ENCODE results near the gene DIPK1C.

DIPK1C gene

DNA sequence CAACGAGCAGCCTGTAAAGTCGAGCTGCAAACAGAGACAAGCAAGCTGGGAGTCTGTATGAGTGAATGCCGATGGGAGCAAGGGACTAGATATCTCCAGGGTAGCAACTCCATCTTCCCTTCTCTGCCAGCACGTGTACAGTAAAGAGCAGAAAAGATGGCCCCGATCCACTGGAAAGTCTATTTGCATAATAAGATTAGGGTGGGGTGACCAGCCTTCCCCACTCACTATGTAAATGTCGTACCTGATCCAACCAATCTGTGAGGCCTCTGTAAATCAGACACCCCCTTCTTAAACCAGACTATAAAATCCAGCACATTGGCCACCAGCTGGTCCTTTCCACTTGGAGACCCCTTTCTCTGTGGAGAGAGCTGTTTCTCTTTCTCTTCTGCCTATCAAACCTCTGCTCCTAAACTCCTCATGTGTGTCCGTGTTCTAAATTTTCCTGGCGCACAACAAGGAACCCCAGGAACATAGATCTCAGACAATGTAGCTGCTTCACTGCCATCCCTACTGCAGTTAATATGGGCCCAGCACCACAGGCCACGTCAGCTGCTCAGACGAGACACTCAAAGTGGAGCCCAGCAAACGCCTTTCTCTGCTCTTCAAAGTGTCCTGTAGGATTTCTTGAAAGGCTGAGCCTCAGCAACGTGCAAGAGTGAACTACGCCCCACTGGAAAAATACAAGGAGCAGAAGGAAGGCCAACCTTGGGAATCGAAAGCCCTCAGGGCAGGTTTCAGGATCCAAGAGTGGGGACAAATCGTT is 26.1 kb downstream of the DIPK1C start:
- FAIRE-seq (no peak), DNase-seq (ENCODE audit: insufficient read length, low spot score) (no peak)
- TF ChIP-seq PAX5 (IDR thresholded peaks at IDR 0.05; ENCODE audit: insufficient read depth, low read length, severe bottlenecking): no peak
- no peak for TF ChIP-seq POU2F2 (IDR thresholded peaks at IDR 0.05; ENCODE audit: low read depth, low read length)
- no peak for TF ChIP-seq TAF1 (IDR thresholded peaks at IDR 0.05; ENCODE audit: low read depth, low read length)
- TF ChIP-seq POLR2AphosphoS5 (IDR thresholded peaks at IDR 0.05; ENCODE audit: low read depth, low read length): no peak
- TF ChIP-seq SPI1 (IDR thresholded peaks at IDR 0.05; ENCODE audit: low read depth, low read length): no peak
- TF ChIP-seq POLR2A (IDR thresholded peaks at IDR 0.05; ENCODE audit: low read depth, low read length): no peak

GRCh38 chr18:74430231-74430630 is 26.9 kb downstream of the DIPK1C start:
- TF ChIP-seq POU2F2 (IDR thresholded peaks at IDR 0.05; ENCODE audit: low read depth, low read length) (no peak), PAX5 (IDR thresholded peaks at IDR 0.05; ENCODE audit: insufficient read depth, low read length, severe bottlenecking) (no peak), TAF1 (IDR thresholded peaks at IDR 0.05; ENCODE audit: low read depth, low read length) (no peak), SPI1 (IDR thresholded peaks at IDR 0.05; ENCODE audit: low read depth, low read length) (no peak), POLR2A (IDR thresholded peaks at IDR 0.05; ENCODE audit: low read depth, low read length) (no peak), POLR2AphosphoS5 (IDR thresholded peaks at IDR 0.05; ENCODE audit: low read depth, low read length) (no peak)
- FAIRE-seq (no peak), DNase-seq (ENCODE audit: insufficient read length, low spot score) (no peak)

GRCh38 chr18:74429096-74429495 is 28.0 kb downstream of the DIPK1C start:
- TF ChIP-seq POLR2AphosphoS5 (IDR thresholded peaks at IDR 0.05; ENCODE audit: low read depth, low read length) (no peak), POLR2A (IDR thresholded peaks at IDR 0.05; ENCODE audit: low read depth, low read length) (no peak), PAX5 (IDR thresholded peaks at IDR 0.05; ENCODE audit: insufficient read depth, low read length, severe bottlenecking) (no peak), SPI1 (IDR thresholded peaks at IDR 0.05; ENCODE audit: low read depth, low read length) (no peak), TAF1 (IDR thresholded peaks at IDR 0.05; ENCODE audit: low read depth, low read length) (no peak)
- DNase-seq (ENCODE audit: insufficient read length, low spot score) (no peak), FAIRE-seq (no peak)

GRCh38 chr18:74427442-74428112 is 29.5 kb downstream of the DIPK1C start:
- TF ChIP-seq TAF1 (IDR thresholded peaks at IDR 0.05; ENCODE audit: low read depth, low read length) (no peak), POLR2A (IDR thresholded peaks at IDR 0.05; ENCODE audit: low read depth, low read length) (no peak), POLR2AphosphoS5 (IDR thresholded peaks at IDR 0.05; ENCODE audit: low read depth, low read length) (no peak), POU2F2 (IDR thresholded peaks at IDR 0.05; ENCODE audit: low read depth, low read length) (no peak), PAX5 (IDR thresholded peaks at IDR 0.05; ENCODE audit: insufficient read depth, low read length, severe bottlenecking) (no peak), SPI1 (IDR thresholded peaks at IDR 0.05; ENCODE audit: low read depth, low read length) (no peak)
- FAIRE-seq: no peak
- no peak for DNase-seq (ENCODE audit: insufficient read length, low spot score)

DNA sequence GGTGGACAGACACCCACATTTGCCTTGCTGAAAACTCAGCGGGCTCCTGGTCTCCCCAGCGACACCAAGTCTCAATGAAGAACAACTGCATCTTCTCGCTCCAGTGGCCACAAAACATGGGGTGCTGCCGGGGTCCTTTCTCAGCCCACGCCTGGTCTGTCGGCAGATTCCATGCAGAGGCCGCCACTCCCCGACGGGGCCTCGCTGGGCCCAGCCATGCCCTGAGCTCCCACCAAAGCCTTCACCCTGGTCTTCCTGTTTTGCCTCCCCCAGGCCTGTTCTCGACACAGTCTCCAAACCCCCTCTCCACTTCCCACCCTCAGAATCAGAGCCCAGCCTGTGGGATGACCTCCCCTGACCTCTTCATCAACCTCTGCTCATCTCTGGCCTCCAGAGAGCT is 31.2 kb downstream of the DIPK1C start:
- FAIRE-seq: no peak
- no peak for TF ChIP-seq SPI1 (IDR thresholded peaks at IDR 0.05; ENCODE audit: low read depth, low read length)
- TF ChIP-seq TAF1 (IDR thresholded peaks at IDR 0.05; ENCODE audit: low read depth, low read length): no peak
- no peak for TF ChIP-seq POLR2A (IDR thresholded peaks at IDR 0.05; ENCODE audit: low read depth, low read length)
- TF ChIP-seq PAX5 (IDR thresholded peaks at IDR 0.05; ENCODE audit: insufficient read depth, low read length, severe bottlenecking): no peak
- TF ChIP-seq POU2F2 (IDR thresholded peaks at IDR 0.05; ENCODE audit: low read depth, low read length): no peak
- TF ChIP-seq POLR2AphosphoS5 (IDR thresholded peaks at IDR 0.05; ENCODE audit: low read depth, low read length): no peak

DNA sequence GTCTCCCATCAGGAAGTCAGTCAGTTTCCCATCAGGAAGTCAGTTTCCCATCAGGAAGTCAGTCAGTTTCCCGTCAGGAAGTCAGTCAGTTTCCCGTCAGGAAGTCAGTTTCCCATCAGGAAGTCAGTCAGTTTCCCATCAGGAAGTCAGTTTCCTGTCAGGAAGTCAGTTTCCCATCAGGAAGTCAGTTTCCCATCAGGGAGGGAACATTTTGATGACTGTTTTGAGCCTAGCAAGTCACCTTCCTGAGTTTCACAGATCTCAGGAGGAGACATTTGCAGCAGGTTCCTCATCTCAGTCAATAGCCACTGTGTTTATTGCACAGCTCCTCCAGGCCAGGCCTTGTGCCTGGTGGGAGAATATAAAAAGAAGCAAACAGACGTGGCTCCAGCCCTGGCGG is 31.9 kb downstream of the DIPK1C start:
- TF ChIP-seq PAX5 (IDR thresholded peaks at IDR 0.05; ENCODE audit: insufficient read depth, low read length, severe bottlenecking) (no peak), POU2F2 (IDR thresholded peaks at IDR 0.05; ENCODE audit: low read depth, low read length) (no peak), TAF1 (IDR thresholded peaks at IDR 0.05; ENCODE audit: low read depth, low read length) (no peak), POLR2AphosphoS5 (IDR thresholded peaks at IDR 0.05; ENCODE audit: low read depth, low read length) (no peak), SPI1 (IDR thresholded peaks at IDR 0.05; ENCODE audit: low read depth, low read length) (no peak), POLR2A (IDR thresholded peaks at IDR 0.05; ENCODE audit: low read depth, low read length) (no peak)
- FAIRE-seq (no peak), DNase-seq (ENCODE audit: insufficient read length, low spot score) (no peak)

More for the DNA sequence above, 31.2 kb downstream of the DIPK1C start:
- DNase-seq (ENCODE audit: insufficient read length, low spot score): no peak

DNA sequence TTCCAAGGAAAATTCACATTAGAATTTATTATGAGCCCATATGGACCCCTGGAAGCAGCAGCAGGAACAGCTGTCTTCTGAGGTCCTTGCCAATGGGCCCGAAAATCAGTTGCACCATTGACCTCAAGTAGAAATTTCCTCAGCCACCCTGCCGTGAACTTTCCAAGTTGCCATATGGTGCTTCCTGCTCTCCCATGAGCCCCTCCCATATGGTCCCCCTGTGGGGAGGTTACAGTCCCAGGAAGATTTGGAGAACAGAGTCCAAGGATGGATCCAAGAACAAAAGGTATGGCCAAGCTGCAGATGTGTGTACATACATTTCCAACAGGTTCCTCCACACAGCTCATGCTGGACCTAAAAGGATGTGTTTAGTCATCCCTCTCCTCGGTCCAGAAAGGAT is 34.6 kb downstream of the DIPK1C start:
- no peak for FAIRE-seq

GRCh38 chr18:74420926-74421325 is 36.2 kb downstream of the DIPK1C start:
- TF ChIP-seq PAX5 (IDR thresholded peaks at IDR 0.05; ENCODE audit: insufficient read depth, low read length, severe bottlenecking): no peak
- no peak for TF ChIP-seq SPI1 (IDR thresholded peaks at IDR 0.05; ENCODE audit: low read depth, low read length)
- no peak for TF ChIP-seq POLR2A (IDR thresholded peaks at IDR 0.05; ENCODE audit: low read depth, low read length)
- TF ChIP-seq TAF1 (IDR thresholded peaks at IDR 0.05; ENCODE audit: low read depth, low read length): no peak
- no peak for TF ChIP-seq POU2F2 (IDR thresholded peaks at IDR 0.05; ENCODE audit: low read depth, low read length)
- TF ChIP-seq POLR2AphosphoS5 (IDR thresholded peaks at IDR 0.05; ENCODE audit: low read depth, low read length): no peak
- DNase-seq (ENCODE audit: insufficient read length, low spot score) (no peak), FAIRE-seq (no peak)

More for the DNA sequence above, 34.6 kb downstream of the DIPK1C start:
- TF ChIP-seq TAF1 (IDR thresholded peaks at IDR 0.05; ENCODE audit: low read depth, low read length) (no peak), PAX5 (IDR thresholded peaks at IDR 0.05; ENCODE audit: insufficient read depth, low read length, severe bottlenecking) (no peak), POLR2A (IDR thresholded peaks at IDR 0.05; ENCODE audit: low read depth, low read length) (no peak), POU2F2 (IDR thresholded peaks at IDR 0.05; ENCODE audit: low read depth, low read length) (no peak), SPI1 (IDR thresholded peaks at IDR 0.05; ENCODE audit: low read depth, low read length) (no peak), POLR2AphosphoS5 (IDR thresholded peaks at IDR 0.05; ENCODE audit: low read depth, low read length) (no peak)
- no peak for DNase-seq (ENCODE audit: insufficient read length, low spot score)

GRCh38 chr18:74420481-74420880 is 36.6 kb downstream of the DIPK1C start:
- no peak for DNase-seq (ENCODE audit: insufficient read length, low spot score)
- no peak for TF ChIP-seq POLR2A (IDR thresholded peaks at IDR 0.05; ENCODE audit: low read depth, low read length)
- TF ChIP-seq POU2F2 (IDR thresholded peaks at IDR 0.05; ENCODE audit: low read depth, low read length): no peak
- no peak for TF ChIP-seq PAX5 (IDR thresholded peaks at IDR 0.05; ENCODE audit: insufficient read depth, low read length, severe bottlenecking)
- TF ChIP-seq SPI1 (IDR thresholded peaks at IDR 0.05; ENCODE audit: low read depth, low read length): no peak
- TF ChIP-seq POLR2AphosphoS5 (IDR thresholded peaks at IDR 0.05; ENCODE audit: low read depth, low read length): no peak
- no peak for FAIRE-seq

All from GM12891 (cell line).